IPS-18c (cell line): ENCODE data around the gene RADIL.

Source experiments
- H3K4me3 ChIP-seq: 2 replicates; pipeline ENCODE4 v1.7.0; 2013; ENCODE audit warnings: low read depth, mild to moderate bottlenecking, low read length, moderate library complexity; ENCODE audit not compliant: insufficient read depth
- H3K9me3 ChIP-seq: one replicate; pipeline ENCODE4 v1.6.1; 2013; ENCODE audit warnings: mild to moderate bottlenecking, low read length, moderate library complexity; ENCODE audit not compliant: control insufficient read depth, insufficient read depth

Gene RADIL

GRCh38 chr7:4823441-4824119, 59.9 kb downstream of the RADIL start:
- no peak overlapping the region for H3K4me3 ChIP-seq
- H3K9me3 ChIP-seq, result no peaks in the 10 kb centered on the region

GRCh38 chr7:4822677-4823076, 60.8 kb downstream of the RADIL start:
- H3K9me3 ChIP-seq, result no peaks in the 10 kb centered on the region
- H3K4me3 ChIP-seq, result no peak overlapping the region

GRCh38 chr7:4820967-4821471, 62.5 kb downstream of the RADIL start:
- Histone ChIP-seq H3K9me3 (no peaks in the 10 kb centered on the region), H3K4me3 (no peak overlapping the region)

- H3K4me3 ChIP-seq, result no peak overlapping the region
These were observed 63.0 kb downstream of the RADIL start for GRCh38 chr7:4820405-4820966.

GRCh38 chr7:4819560-4820404, 63.7 kb downstream of the RADIL start:
- H3K9me3 ChIP-seq, result peaks cover under 1% of the 10 kb centered on the region
- H3K4me3 ChIP-seq, result no peak overlapping the region

More at GRCh38 chr7:4820405-4820966, 63.0 kb downstream of the RADIL start:
- no peaks in the 10 kb centered on the region for H3K9me3 ChIP-seq

- peaks cover 2% of the 10 kb centered on the region for H3K9me3 ChIP-seq
- H3K4me3 ChIP-seq, result no peak overlapping the region
These were observed 65.3 kb downstream of the RADIL start for GRCh38 chr7:4818000-4818794.

GRCh38 chr7:4817178-4817901, 66.2 kb downstream of the RADIL start:
- no peak overlapping the region for H3K4me3 ChIP-seq
- peaks cover 2% of the 10 kb centered on the region for H3K9me3 ChIP-seq

- Histone ChIP-seq H3K9me3 (peaks cover 2% of the 10 kb centered on the region), H3K4me3 (no peak overlapping the region)
These were observed 67.0 kb downstream of the RADIL start for GRCh38 chr7:4816419-4817080.

GRCh38 chr7:4815609-4816418, 67.7 kb downstream of the RADIL start:
- H3K4me3 ChIP-seq, result no peak overlapping the region
- peaks cover 2% of the 10 kb centered on the region for H3K9me3 ChIP-seq

GRCh38 chr7:4815121-4815520, 68.4 kb downstream of the RADIL start:
- H3K4me3 ChIP-seq, result no peak overlapping the region
- peaks cover 2% of the 10 kb centered on the region for H3K9me3 ChIP-seq

GRCh38 chr7:4814433-4814832, 69.1 kb downstream of the RADIL start:
- H3K9me3 ChIP-seq, result peaks cover 2% of the 10 kb centered on the region
- no peak overlapping the region for H3K4me3 ChIP-seq

GRCh38 chr7:4809666-4810065, 73.8 kb downstream of the RADIL start:
- H3K9me3 ChIP-seq, result peaks cover under 1% of the 10 kb centered on the region
- H3K4me3 ChIP-seq, result no peak overlapping the region

GRCh38 chr7:4809091-4809591, 74.4 kb downstream of the RADIL start:
- H3K9me3 ChIP-seq, result no peaks in the 10 kb centered on the region
- H3K4me3 ChIP-seq, result no peak overlapping the region

GRCh38 chr7:4808565-4808964, 75.0 kb downstream of the RADIL start:
- no peak overlapping the region for H3K4me3 ChIP-seq
- no peaks in the 10 kb centered on the region for H3K9me3 ChIP-seq

- no peak overlapping the region for H3K4me3 ChIP-seq
- no peaks in the 10 kb centered on the region for H3K9me3 ChIP-seq
These were observed 75.5 kb downstream of the RADIL start for GRCh38 chr7:4808026-4808425.
